ENCODE measurements around the gene SLC43A2. TPM values are rescaled to one million over a fixed set of nuclear protein-coding genes. Genes with fewer than 3 reads are reported as not detected.
A peak's percentile ranks its signal among the peaks of the same experiment; 100 is the strongest.

Gene SLC43A2
- total RNA-seq, 2 donors from 2014 or later: 14.0 to 18.6 TPM

- Mint-ChIP-seq H3K36me3 (ENCODE audit: low read depth) (no peaks in the 10 kb centered on the region), H3K9me3 (no peaks in the 10 kb centered on the region), H3K27ac (no peak overlapping the region), H3K4me3 (peak overlapping the region; percentile 49), H3K4me1 (peaks cover 15% of the 10 kb centered on the region), H3K27me3 (ENCODE audit: insufficient read depth) (peaks cover 27% of the 10 kb centered on the region)
- Histone ChIP-seq H3K4me3 (ENCODE audit: low read length) (no peak overlapping the region), H3K36me3 (ENCODE audit: control insufficient read depth, insufficient read depth, low read length) (no peaks in the 10 kb centered on the region), H3K27me3 (ENCODE audit: control insufficient read depth, insufficient read depth, low read length, poor library complexity, severe bottlenecking) (peaks cover 17% of the 10 kb centered on the region), H3K9ac (ENCODE audit: extremely low read depth, low read length, poor library complexity, severe bottlenecking) (no peak overlapping the region), H3K27ac (ENCODE audit: low read depth, low read length) (no peak overlapping the region), H3K9me3 (ENCODE audit: control insufficient read depth, low read length) (no peaks in the 10 kb centered on the region), H3K4me1 (ENCODE audit: control insufficient read depth, insufficient read depth, low read length) (no peaks in the 10 kb centered on the region)
- WGBS, 2 experiments (ENCODE audit: insufficient coverage in 1 of 2, insufficient read length in 1 of 2): 65 to 66% methylated on average over 12 to 13 of the region's 13 CpGs
- TF ChIP-seq CTCF (conservative IDR thresholded peaks at IDR 0.05): no peak
- peak; percentile 69 for DNase-seq
Measured at GRCh38 chr17:1643999-1644492, 15.4 kb upstream of the SLC43A2 start.

- peak; percentile 72 for TF ChIP-seq CTCF (conservative IDR thresholded peaks at IDR 0.05)
- Mint-ChIP-seq H3K27me3 (ENCODE audit: insufficient read depth) (peaks cover 27% of the 10 kb centered on the region), H3K27ac (no peak overlapping the region), H3K4me3 (peak overlapping the region; percentile 49), H3K9me3 (no peaks in the 10 kb centered on the region), H3K4me1 (peaks cover 15% of the 10 kb centered on the region), H3K36me3 (ENCODE audit: low read depth) (no peaks in the 10 kb centered on the region)
- Histone ChIP-seq H3K4me3 (ENCODE audit: low read length) (peak overlapping the region; percentile 49), H3K27ac (ENCODE audit: low read depth, low read length) (no peak overlapping the region), H3K9me3 (ENCODE audit: control insufficient read depth, low read length) (no peaks in the 10 kb centered on the region), H3K9ac (ENCODE audit: extremely low read depth, low read length, poor library complexity, severe bottlenecking) (no peak overlapping the region), H3K27me3 (ENCODE audit: control insufficient read depth, insufficient read depth, low read length, poor library complexity, severe bottlenecking) (peaks cover 17% of the 10 kb centered on the region), H3K4me1 (ENCODE audit: control insufficient read depth, insufficient read depth, low read length) (no peaks in the 10 kb centered on the region), H3K36me3 (ENCODE audit: control insufficient read depth, insufficient read depth, low read length) (no peaks in the 10 kb centered on the region)
- DNase-seq: peak; percentile 98
- WGBS, 2 experiments (ENCODE audit: insufficient coverage in 1 of 2, insufficient read length in 1 of 2): 7% methylated on average over 37 to 75 of the region's 90 CpGs
Measured at GRCh38 chr17:1643293-1643998, 14.8 kb upstream of the SLC43A2 start.

GRCh38 chr17:1641065-1641403, 12.4 kb upstream of the SLC43A2 start:
- peak; percentile 69 for DNase-seq
- H3K4me1 ChIP-seq (ENCODE audit: control insufficient read depth, insufficient read depth, low read length): no peaks in the 10 kb centered on the region
- Mint-ChIP-seq H3K27me3 (ENCODE audit: insufficient read depth) (peaks cover 24% of the 10 kb centered on the region), H3K4me1 (peaks cover 14% of the 10 kb centered on the region), H3K9me3 (no peaks in the 10 kb centered on the region), H3K36me3 (ENCODE audit: low read depth) (no peaks in the 10 kb centered on the region), H3K4me3 (no peak overlapping the region), H3K27ac (no peak overlapping the region)
- H3K9ac ChIP-seq (ENCODE audit: extremely low read depth, low read length, poor library complexity, severe bottlenecking): no peak overlapping the region
- H3K36me3 ChIP-seq (ENCODE audit: control insufficient read depth, insufficient read depth, low read length): no peaks in the 10 kb centered on the region
- peaks cover 17% of the 10 kb centered on the region for H3K27me3 ChIP-seq (ENCODE audit: control insufficient read depth, insufficient read depth, low read length, poor library complexity, severe bottlenecking)
- no peak overlapping the region for H3K4me3 ChIP-seq (ENCODE audit: low read length)
- TF ChIP-seq CTCF (conservative IDR thresholded peaks at IDR 0.05): peak; percentile 45
- 85 to 89% methylated on average over 6 to 11 of the region's 12 CpGs for whole genome bisulfite sequencing, 2 experiments (ENCODE audit: insufficient coverage in 1 of 2, insufficient read length in 1 of 2)
- no peak overlapping the region for H3K27ac ChIP-seq (ENCODE audit: low read depth, low read length)
- H3K9me3 ChIP-seq (ENCODE audit: control insufficient read depth, low read length): no peaks in the 10 kb centered on the region

Measured in endodermal cell (in vitro differentiated cells).